Thymus (tissue), 11 donors: ENCODE data around the gene SLC11A1. TPM values are rescaled to one million over a fixed set of nuclear protein-coding genes. Genes with fewer than 3 reads are reported as not detected.

Experiments
- DNase-seq, 9 donors: peaks; one replicate each; pipeline ENCODE4 v3.0.0-alpha.2; 2013; ENCODE audit warnings: low spot score in 9 of 9, low read depth in 6 of 9, missing footprints in 1 of 9
- H3K27ac ChIP-seq, 2 donors: one replicate each; pipeline ENCODE4 v1.5.1; 2013; ENCODE audit warnings: control low read depth in 1 of 2, low read depth in 1 of 2, low read length in 1 of 2, mild to moderate bottlenecking in 1 of 2, moderate library complexity in 1 of 2
- H3K27me3 ChIP-seq, 2 donors: one replicate each; pipeline ENCODE4 v1.5.1; 2013; ENCODE audit warnings: low read length in 1 of 2; ENCODE audit not compliant: control insufficient read depth in 2 of 2, insufficient read depth in 1 of 2
- H3K36me3 ChIP-seq, 2 donors: one replicate each; pipeline ENCODE4 v1.5.1; 2013; ENCODE audit warnings: low read length in 1 of 2, mild to moderate bottlenecking in 1 of 2, moderate library complexity in 1 of 2; ENCODE audit not compliant: control insufficient read depth in 2 of 2, insufficient read depth in 2 of 2
- H3K4me1 ChIP-seq, 2 donors: one replicate each; pipeline ENCODE4 v1.5.1; 2013; ENCODE audit warnings: low read length in 2 of 2; ENCODE audit not compliant: control insufficient read depth in 2 of 2, insufficient read depth in 2 of 2
- H3K4me3 ChIP-seq, 2 donors: one replicate each; pipeline ENCODE4 v1.5.1; 2013; ENCODE audit warnings: low read length in 2 of 2, control low read depth in 1 of 2, mild to moderate bottlenecking in 1 of 2
- H3K9me3 ChIP-seq, 2 donors: one replicate each; pipeline ENCODE4 v1.5.1; 2013; ENCODE audit warnings: low read length in 1 of 2, mild to moderate bottlenecking in 1 of 2; ENCODE audit not compliant: control insufficient read depth in 2 of 2, insufficient read depth in 1 of 2
- WGBS: extraction: QIAGEN DNeasy Blood & Tissue Kit; methylation state at CpG from one replicate; pipeline ENCODE4 v1.1.7; 2013; 5-methylcytosine and 5-hydroxymethylcytosine counted together
- polyA plus RNA-seq: library from polyadenylated mRNA; stranded (reverse); fragments of 200-250 nt; gene quantifications from one replicate; pipeline ENCODE4 v1.2.3, GENCODE V29; 2013
- total RNA-seq: library from RNA; stranded (reverse); fragments of 120-200 nt; gene quantifications from one replicate; pipeline ENCODE4 v1.2.4, GENCODE V29; 2013
- donor health status: healthy.

Gene SLC11A1
- total and polyA plus RNA-seq, 2 donors, result 0.71 to 25.2 TPM

GRCh38 chr2:218400167-218400929 is 18.3 kb downstream of the SLC11A1 start:
- Histone ChIP-seq H3K9me3 (peaks cover 0 to 24% of the 10 kb centered on the region in 2 donors), H3K27ac (peak overlapping the region; percentile 75 to 97), H3K27me3 (peaks cover 2 to 27% of the 10 kb centered on the region in 2 donors), H3K4me1 (peaks cover 27 to 71% of the 10 kb centered on the region in 2 donors), H3K4me3 (peak overlapping the region; percentile 95 to 100), H3K36me3 (peaks cover 29 to 32% of the 10 kb centered on the region in 2 donors)
- WGBS, result under 1% methylated on average over 63 of the region's 63 CpGs
- DNase-seq, result peak in 4 of 9 donors; percentile 26 to 71 (median 38)

DNA sequence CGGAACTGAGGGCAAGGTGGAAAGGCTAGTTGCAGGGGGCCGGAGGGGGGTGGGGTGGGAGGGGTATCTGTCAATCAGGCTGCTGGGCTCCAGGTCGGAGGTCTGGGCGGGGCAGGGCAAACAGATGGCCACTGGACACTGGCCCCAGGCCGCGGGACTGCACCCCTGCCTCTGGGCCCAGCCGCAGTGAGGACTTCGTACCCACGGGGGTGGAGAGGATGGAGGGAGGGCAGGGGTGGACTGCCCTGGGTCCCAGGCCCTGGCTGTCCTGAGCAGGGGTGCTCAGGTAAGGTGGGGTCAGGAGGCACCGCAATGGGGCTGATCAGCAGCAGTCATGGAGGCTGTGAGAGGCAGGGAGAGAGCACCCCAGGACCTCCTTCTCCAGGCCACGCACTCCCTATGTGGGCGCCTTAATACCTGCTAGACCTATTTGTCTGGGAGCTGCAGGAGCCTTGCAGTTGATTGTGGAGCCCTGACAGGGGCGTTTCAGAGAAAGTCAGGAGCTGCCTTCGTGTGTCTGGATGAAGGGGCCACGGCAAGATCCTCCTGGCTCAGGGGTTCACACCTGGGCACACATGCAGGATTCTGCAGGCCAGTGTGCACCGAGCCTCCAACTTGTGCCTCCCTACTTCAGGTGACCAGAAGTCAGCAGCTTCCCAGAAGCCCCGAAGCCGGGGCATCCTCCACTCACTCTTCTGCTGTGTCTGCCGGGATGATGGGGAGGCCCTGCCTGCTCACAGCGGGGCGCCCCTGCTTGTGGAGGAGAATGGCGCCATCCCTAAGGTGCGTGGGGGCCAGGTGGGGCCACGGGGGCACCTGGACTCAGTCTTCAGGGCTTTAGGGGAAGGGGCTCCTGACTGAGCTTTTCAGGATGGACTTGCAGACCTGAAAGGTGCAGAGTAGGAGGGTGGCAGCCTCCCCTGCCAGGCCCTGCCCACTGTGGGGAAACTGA is 19.1 kb downstream of the SLC11A1 start:
- no peak for DNase-seq

GRCh38 chr2:218401890-218402289 is 19.8 kb downstream of the SLC11A1 start:
- no peak for DNase-seq
- Histone ChIP-seq H3K4me1 (peaks cover 27 to 70% of the 10 kb centered on the region in 2 donors), H3K27me3 (peaks cover 2 to 23% of the 10 kb centered on the region in 2 donors), H3K36me3 (peaks cover 29 to 32% of the 10 kb centered on the region in 2 donors), H3K9me3 (peaks cover 0 to 12% of the 10 kb centered on the region in 2 donors), H3K4me3 (peak overlapping the region in 1 of 2 donors; percentile 95), H3K27ac (no peak overlapping the region)
- 89% methylated on average over 9 of the region's 9 CpGs for WGBS

More for the DNA sequence above, 19.1 kb downstream of the SLC11A1 start:
- WGBS, result 56% methylated on average over 24 of the region's 24 CpGs
- Histone ChIP-seq H3K4me1 (peaks cover 30 to 73% of the 10 kb centered on the region in 2 donors), H3K9me3 (peaks cover 0 to 19% of the 10 kb centered on the region in 2 donors), H3K27ac (peak overlapping the region; percentile 46 to 57), H3K27me3 (peaks cover 2 to 27% of the 10 kb centered on the region in 2 donors), H3K4me3 (peak overlapping the region; percentile 95 to 100), H3K36me3 (peaks cover 29 to 32% of the 10 kb centered on the region in 2 donors)

DNA sequence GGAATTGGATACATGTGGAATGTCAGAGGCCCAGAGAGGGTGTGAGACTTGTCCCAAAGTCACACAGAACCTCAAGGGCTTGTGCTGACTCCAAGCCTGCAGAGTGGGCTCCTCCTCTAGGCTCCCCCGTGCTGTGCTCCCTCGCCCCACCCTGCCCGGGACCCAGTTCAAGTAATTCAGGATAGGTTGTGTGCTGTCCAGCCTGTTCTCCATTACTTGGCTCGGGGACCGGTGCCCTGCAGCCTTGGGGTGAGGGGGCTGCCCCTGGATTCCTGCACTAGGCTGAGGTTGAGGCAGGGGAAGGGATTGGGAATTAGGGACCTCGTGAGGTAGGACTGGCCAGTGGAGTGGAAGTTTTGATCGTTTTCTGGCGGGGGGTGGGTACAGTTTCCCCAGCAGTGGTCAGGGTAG is 20.4 kb downstream of the SLC11A1 start:
- 96% methylated on average over 8 of the region's 8 CpGs for WGBS
- Histone ChIP-seq H3K4me1 (peaks cover 27 to 70% of the 10 kb centered on the region in 2 donors), H3K36me3 (peaks cover 29 to 32% of the 10 kb centered on the region in 2 donors), H3K27me3 (peaks cover 2 to 17% of the 10 kb centered on the region in 2 donors), H3K4me3 (no peak overlapping the region), H3K27ac (no peak overlapping the region), H3K9me3 (peaks cover 0 to 6% of the 10 kb centered on the region in 2 donors)
- DNase-seq, result no peak

GRCh38 chr2:218402911-218403411 is 20.9 kb downstream of the SLC11A1 start:
- Histone ChIP-seq H3K27me3 (peaks cover 1 to 13% of the 10 kb centered on the region in 2 donors), H3K4me3 (no peak overlapping the region), H3K36me3 (peaks cover 29 to 32% of the 10 kb centered on the region in 2 donors), H3K4me1 (peaks cover 25 to 70% of the 10 kb centered on the region in 2 donors), H3K27ac (no peak overlapping the region), H3K9me3 (peaks cover 0 to 2% of the 10 kb centered on the region in 2 donors)
- DNase-seq, result no peak
- WGBS, result 93% methylated on average over 26 of the region's 26 CpGs

DNA sequence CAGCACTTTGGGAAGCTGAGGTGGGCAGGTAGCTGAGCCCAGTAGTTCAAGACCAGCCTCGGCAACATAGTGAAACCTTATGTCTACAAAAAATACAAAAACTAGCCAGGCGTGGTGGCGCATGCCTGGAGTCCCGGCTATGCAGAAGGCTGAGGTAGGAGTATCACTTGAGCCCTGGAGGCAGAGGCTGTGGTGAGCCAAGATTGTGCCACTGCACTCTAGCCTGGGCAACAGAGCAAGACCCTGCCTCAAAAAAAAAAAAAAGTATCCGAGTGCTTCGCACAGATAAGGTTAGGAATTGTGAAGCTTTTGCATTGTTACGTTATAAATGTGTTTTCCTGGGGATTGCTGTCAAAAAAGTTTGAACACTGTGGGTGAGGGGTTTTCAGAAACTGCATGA is 21.7 kb downstream of the SLC11A1 start:
- 90% methylated on average over 7 of the region's 7 CpGs for WGBS

DNA sequence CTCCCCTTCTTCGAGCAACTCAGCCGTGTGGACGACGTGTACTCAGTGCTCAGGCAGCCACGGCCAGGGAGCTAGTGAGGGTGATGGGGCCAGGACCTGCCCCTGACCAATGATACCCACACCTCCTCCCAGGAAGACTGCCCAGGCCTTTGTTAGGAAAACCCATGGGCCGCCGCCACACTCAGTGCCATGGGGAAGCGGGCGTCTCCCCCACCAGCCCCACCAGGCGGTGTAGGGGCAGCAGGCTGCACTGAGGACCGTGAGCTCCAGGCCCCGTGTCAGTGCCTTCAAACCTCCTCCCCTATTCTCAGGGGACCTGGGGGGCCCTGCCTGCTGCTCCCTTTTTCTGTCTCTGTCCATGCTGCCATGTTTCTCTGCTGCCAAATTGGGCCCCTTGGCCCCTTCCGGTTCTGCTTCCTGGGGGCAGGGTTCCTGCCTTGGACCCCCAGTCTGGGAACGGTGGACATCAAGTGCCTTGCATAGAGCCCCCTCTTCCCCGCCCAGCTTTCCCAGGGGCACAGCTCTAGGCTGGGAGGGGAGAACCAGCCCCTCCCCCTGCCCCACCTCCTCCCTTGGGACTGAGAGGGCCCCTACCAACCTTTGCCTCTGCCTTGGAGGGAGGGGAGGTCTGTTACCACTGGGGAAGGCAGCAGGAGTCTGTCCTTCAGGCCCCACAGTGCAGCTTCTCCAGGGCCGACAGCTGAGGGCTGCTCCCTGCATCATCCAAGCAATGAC is 22.4 kb downstream of the SLC11A1 start:
- DNase-seq, result no peak
- Histone ChIP-seq H3K9me3 (no peaks in the 10 kb centered on the region), H3K27ac (peak overlapping the region; percentile 52 to 89), H3K36me3 (peaks cover 29 to 32% of the 10 kb centered on the region in 2 donors), H3K4me1 (peaks cover 21 to 57% of the 10 kb centered on the region in 2 donors), H3K27me3 (no peaks in the 10 kb centered on the region), H3K4me3 (no peak overlapping the region)
- WGBS, result 89% methylated on average over 16 of the region's 16 CpGs

More for the DNA sequence above, 21.7 kb downstream of the SLC11A1 start:
- Histone ChIP-seq H3K4me3 (no peak overlapping the region), H3K9me3 (no peaks in the 10 kb centered on the region), H3K4me1 (peaks cover 21 to 63% of the 10 kb centered on the region in 2 donors), H3K27ac (no peak overlapping the region), H3K36me3 (peaks cover 29 to 32% of the 10 kb centered on the region in 2 donors), H3K27me3 (peaks cover 0 to 5% of the 10 kb centered on the region in 2 donors)
- DNase-seq, result no peak

DNA sequence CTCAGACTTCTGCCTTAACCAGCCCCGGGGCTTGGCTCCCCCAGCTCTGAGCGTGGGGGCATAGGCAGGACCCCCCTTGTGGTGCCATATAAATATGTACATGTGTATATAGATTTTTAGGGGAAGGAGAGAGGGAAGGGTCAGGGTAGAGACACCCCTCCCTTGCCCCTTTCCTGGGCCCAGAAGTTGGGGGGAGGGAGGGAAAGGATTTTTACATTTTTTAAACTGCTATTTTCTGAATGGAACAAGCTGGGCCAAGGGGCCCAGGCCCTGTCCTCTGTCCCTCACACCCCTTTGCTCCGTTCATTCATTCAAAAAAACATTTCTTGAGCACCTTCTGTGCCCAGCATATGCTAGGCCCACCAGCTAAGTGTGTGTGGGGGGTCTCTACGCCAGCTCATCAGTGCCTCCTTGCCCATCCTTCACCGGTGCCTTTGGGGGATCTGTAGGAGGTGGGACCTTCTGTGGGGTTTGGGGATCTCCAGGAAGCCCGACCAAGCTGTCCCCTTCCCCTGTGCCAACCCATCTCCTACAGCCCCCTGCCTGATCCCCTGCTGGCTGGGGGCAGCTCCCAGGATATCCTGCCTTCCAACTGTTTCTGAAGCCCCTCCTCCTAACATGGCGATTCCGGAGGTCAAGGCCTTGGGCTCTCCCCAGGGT is 23.1 kb downstream of the SLC11A1 start:
- H3K27me3 ChIP-seq, result no peaks in the 10 kb centered on the region
- H3K4me3 ChIP-seq, result peak overlapping the region; percentile 56
- H3K4me1 ChIP-seq, result peaks cover 21 to 57% of the 10 kb centered on the region in 2 donors
- WGBS, result 68% methylated on average over 8 of the region's 8 CpGs
- H3K36me3 ChIP-seq, result peaks cover 29 to 32% of the 10 kb centered on the region in 2 donors
- H3K9me3 ChIP-seq, result no peaks in the 10 kb centered on the region
- H3K27ac ChIP-seq, result peak overlapping the region; percentile 80 to 89
- no peak for DNase-seq
